PC-3 (cell line): ENCODE data around the gene ATE1. TPM values are rescaled to one million over a fixed set of nuclear protein-coding genes. Genes with fewer than 3 reads are reported as not detected.

Experiments
- ATAC-seq: fragments of 200-7000 bp; cut with Tn5 transposase; 2 replicates; pipeline ENCODE4 v1.9.1; 2020; ENCODE audit warnings: mild to moderate bottlenecking, moderate library complexity
- BruUV-seq: library from RNA; stranded (reverse); fragments of 400-500 nt; replicated peaks from 2 replicates; lab custom pipeline; 2021; lab: Mats Ljungman, UMichigan
- CTCF ChIA-PET: fragments of 300-600 bp; sonication (Branson Sonifier 250); formaldehyde crosslinking; loops from one replicate; lab custom pipeline; 2022; ENCODE audit warnings: antibody characterized with exemption; lab: Charles Lee
- POLR2A ChIA-PET: fragments of 300-600 bp; sonication (Branson Sonifier 250); formaldehyde crosslinking; loops from one replicate; lab custom pipeline; 2022; ENCODE audit warnings: antibody characterized with exemption; ENCODE audit not compliant: unreplicated experiment; lab: Charles Lee
- DNase-seq: peaks from one replicate; pipeline ENCODE4 v3.0.0-alpha.2; 2015
- H2AFZ ChIP-seq: fragments of 300-600 bp; sonication (generic); 2 replicates; pipeline ENCODE4 v1.6.0; 2016; ENCODE audit warnings: antibody characterized with exemption, low read length
- H3F3A ChIP-seq: fragments of 300-600 bp; sonication (generic); one replicate; pipeline ENCODE4 v1.6.0; 2017; ENCODE audit warnings: antibody characterized with exemption, low read length, control low read depth, mild to moderate bottlenecking; ENCODE audit not compliant: unreplicated experiment
- H3K27ac ChIP-seq: fragments of 300-600 bp; sonication (generic); 2 replicates; pipeline ENCODE4 v1.5.1; 2016; ENCODE audit warnings: mild to moderate bottlenecking, low read length
- H3K27me3 ChIP-seq: fragments of 300-600 bp; sonication (generic); 2 replicates; pipeline ENCODE4 v1.6.1; 2016; ENCODE audit warnings: low read length, mixed read lengths
- H3K36me3 ChIP-seq: fragments of 300-600 bp; sonication (generic); 2 replicates; pipeline ENCODE4 v1.6.1; 2016; ENCODE audit warnings: low read depth, mixed run types, low read length, mixed read lengths
- H3K4me1 ChIP-seq: fragments of 300-600 bp; sonication (generic); 2 replicates; pipeline ENCODE4 v1.5.1; 2016; ENCODE audit warnings: low read length; ENCODE audit not compliant: insufficient read depth
- H3K4me2 ChIP-seq: fragments of 300-600 bp; sonication (generic); 2 replicates; pipeline ENCODE4 v1.6.0; 2016; ENCODE audit warnings: low read length
- H3K4me3 ChIP-seq: fragments of 300-600 bp; sonication (generic); 2 replicates; pipeline ENCODE4 v1.5.1; 2016; ENCODE audit warnings: mild to moderate bottlenecking, low read length, mixed read lengths
- H3K79me2 ChIP-seq: fragments of 300-600 bp; sonication (generic); 2 replicates; pipeline ENCODE4 v1.6.1; 2017; ENCODE audit warnings: low read length, mixed read lengths
- H3K9ac ChIP-seq: fragments of 300-600 bp; sonication (generic); 2 replicates; pipeline ENCODE4 v1.6.0; 2016; ENCODE audit warnings: mild to moderate bottlenecking, low read length
- H3K9me2 ChIP-seq: fragments of 300-600 bp; sonication (generic); replicated peaks from 2 replicates; pipeline ENCODE4 v1.6.1; 2016; ENCODE audit warnings: mixed run types, low read length, mixed read lengths
- H3K9me3 ChIP-seq: fragments of 300-600 bp; sonication (generic); 2 replicates; pipeline ENCODE4 v1.6.1; 2016; ENCODE audit warnings: low read length, mixed read lengths
- H4K20me1 ChIP-seq: fragments of 300-600 bp; sonication (generic); 2 replicates; pipeline ENCODE4 v1.6.1; 2016; ENCODE audit warnings: low read length, mixed read lengths
- CTCF ChIP-seq: fragments of 300-600 bp; sonication (generic); conservative IDR thresholded peaks from 2 replicates; pipeline ENCODE4 v1.5.1; 2017; ENCODE audit warnings: antibody characterized with exemption, low read depth, mild to moderate bottlenecking, low read length
- EZH2 ChIP-seq: fragments of 300-600 bp; sonication (generic); IDR thresholded peaks from one replicate; pipeline ENCODE4 v1.6.1; 2017; ENCODE audit warnings: antibody characterized with exemption, mild to moderate bottlenecking, low read length; ENCODE audit not compliant: unreplicated experiment
- EZH2phosphoT487 ChIP-seq: fragments of 300-600 bp; sonication (generic); IDR thresholded peaks from 2 replicates; pipeline ENCODE4 v1.6.1; 2018; ENCODE audit warnings: mild to moderate bottlenecking, antibody characterized with exemption, low read length, borderline replicate concordance
- intact Hi-C: fragments of 100-400 bp; cut with micrococcal nuclease; formaldehyde crosslinking; loops from 2 replicates; pipeline ENCODE4 v1.9.0; 2023
- total RNA-seq: library from RNA; depleted of rRNA; stranded (reverse); fragments of >200 nt; gene quantifications from 2 replicates; pipeline ENCODE4 v1.2.3, GENCODE V29; 2014

ATE1 gene
- total RNA-seq, 1 experiment from 2014 or later: 12.8 TPM

DNA sequence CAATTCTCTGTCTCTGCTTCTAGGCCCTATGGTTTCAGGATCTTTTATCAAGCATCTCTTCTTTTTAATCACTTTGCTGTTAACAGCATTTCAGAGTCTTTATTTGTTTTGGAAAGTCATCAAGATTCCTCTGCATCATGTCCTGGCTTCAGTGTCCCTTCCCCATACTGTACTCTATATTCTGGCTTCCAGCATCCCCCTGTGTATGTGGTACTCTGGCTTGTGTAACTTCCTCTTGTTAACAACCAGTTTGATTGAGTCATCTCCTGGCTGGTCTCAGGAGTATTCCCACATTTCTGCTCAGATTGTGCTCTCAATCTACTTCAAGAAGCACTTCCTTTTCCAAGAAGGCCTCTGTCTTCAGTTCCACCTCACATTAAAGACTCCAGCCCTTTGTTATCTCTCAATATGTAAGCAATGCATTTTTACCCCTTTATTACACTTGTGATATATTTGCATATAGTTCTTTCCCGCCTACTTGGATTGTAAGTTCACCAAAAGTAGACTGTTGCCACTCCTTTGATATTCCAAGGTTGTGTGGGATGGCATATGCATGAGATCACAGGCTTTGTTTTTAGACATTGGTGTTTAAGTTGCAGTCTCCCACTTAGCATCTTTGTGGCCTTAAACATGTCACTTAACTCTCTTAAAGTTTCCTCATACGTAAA is 15.1 kb upstream of the ATE1 start:
- H3K27me3 ChIP-seq: no peaks in the 10 kb centered on the region
- H3K9ac ChIP-seq: peak overlapping the region; percentile 29
- no peaks in the 10 kb centered on the region for H3K36me3 ChIP-seq
- no peaks in the 10 kb centered on the region for H3K9me2 ChIP-seq
- H3K4me1 ChIP-seq: peaks cover 16% of the 10 kb centered on the region
- intact Hi-C loops: no loop called here
- no peaks in the 10 kb centered on the region for H4K20me1 ChIP-seq
- H3K4me2 ChIP-seq: peak overlapping the region; percentile 60
- H3K9me3 ChIP-seq: no peaks in the 10 kb centered on the region
- H3K4me3 ChIP-seq: no peak overlapping the region
- ATAC-seq: peak; percentile 100
- peak; percentile 88 for DNase-seq
- no peaks in the 10 kb centered on the region for H3K79me2 ChIP-seq
- no peak overlapping the region for H2AFZ ChIP-seq
- no peaks in the 10 kb centered on the region for H3F3A ChIP-seq
- ChIA-PET CTCF (no interaction called here), POLR2A (no interaction called here)
- TF ChIP-seq CTCF (no peak), EZH2phosphoT487 (no peak), EZH2 (no peak)
- H3K27ac ChIP-seq: peak overlapping the region; percentile 90
- BruUV-seq: no TSS peak

DNA sequence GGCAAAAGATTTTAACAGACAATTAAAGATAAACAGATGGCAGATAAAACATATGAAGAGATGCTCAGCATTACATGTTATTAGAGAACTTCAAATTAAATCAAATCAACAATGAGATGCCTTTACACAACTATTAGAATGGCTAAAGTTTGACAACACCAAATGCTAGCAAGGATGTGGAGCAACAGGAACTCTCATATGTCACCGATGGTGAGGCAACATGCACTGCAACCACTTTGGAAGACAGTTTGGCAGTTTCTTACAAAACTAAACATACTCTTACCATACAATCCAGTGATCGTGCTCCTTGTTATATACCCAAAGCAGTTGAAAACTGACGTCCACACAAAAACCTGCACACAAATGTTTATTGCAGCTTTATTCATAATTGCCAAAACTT is 13.7 kb upstream of the ATE1 start:
- DNase-seq (no peak), ATAC-seq (no peak)
- TF ChIP-seq CTCF: no peak
- ChIA-PET POLR2A (no interaction called here), CTCF (no interaction called here)
- H3K27me3 ChIP-seq: no peaks in the 10 kb centered on the region
- no peak overlapping the region for H3K27ac ChIP-seq
- no peaks in the 10 kb centered on the region for H3K9me3 ChIP-seq
- H3K4me3 ChIP-seq: no peak overlapping the region
- peaks cover 16% of the 10 kb centered on the region for H3K4me1 ChIP-seq
- no peaks in the 10 kb centered on the region for H3K36me3 ChIP-seq
- H4K20me1 ChIP-seq: no peaks in the 10 kb centered on the region
- H3K9ac ChIP-seq: no peak overlapping the region
- BruUV-seq: no TSS peak
- no peaks in the 10 kb centered on the region for H3K79me2 ChIP-seq
- intact Hi-C loops: no loop called here
- no peak overlapping the region for H3K4me2 ChIP-seq
- H3K9me2 ChIP-seq: no peaks in the 10 kb centered on the region
- H2AFZ ChIP-seq: no peak overlapping the region
- no peaks in the 10 kb centered on the region for H3F3A ChIP-seq

- DNase-seq: no peak
- POLR2A ChIA-PET: no interaction called here
- TF ChIP-seq EZH2: no peak
- TF ChIP-seq CTCF: no peak
- TF ChIP-seq EZH2phosphoT487: no peak
Measured at GRCh38 chr10:121936295-121936694, 8.5 kb upstream of the ATE1 start.

More at GRCh38 chr10:121936295-121936694, 8.5 kb upstream of the ATE1 start:
- no peaks in the 10 kb centered on the region for H3K9me3 ChIP-seq
- BruUV-seq: no TSS peak
- H3K79me2 ChIP-seq: no peaks in the 10 kb centered on the region
- H2AFZ ChIP-seq: no peak overlapping the region
- H3K27ac ChIP-seq: no peak overlapping the region
- H3K4me3 ChIP-seq: no peak overlapping the region
- no peak overlapping the region for H3K4me2 ChIP-seq
- intact Hi-C loops: no loop called here
- H3K9me2 ChIP-seq: no peaks in the 10 kb centered on the region
- CTCF ChIA-PET: no interaction called here
- H3K27me3 ChIP-seq: no peaks in the 10 kb centered on the region
- H3K4me1 ChIP-seq: no peaks in the 10 kb centered on the region
- H3K36me3 ChIP-seq: no peaks in the 10 kb centered on the region
- H4K20me1 ChIP-seq: no peaks in the 10 kb centered on the region
- H3K9ac ChIP-seq: no peak overlapping the region
- no peaks in the 10 kb centered on the region for H3F3A ChIP-seq
- no peak for ATAC-seq
